ENCODE measurements around the gene EVX2. TPM values are rescaled to one million over a fixed set of nuclear protein-coding genes. Genes with fewer than 3 reads are reported as not detected.

Gene EVX2
- total RNA-seq, 1 donor: not detected

DNA sequence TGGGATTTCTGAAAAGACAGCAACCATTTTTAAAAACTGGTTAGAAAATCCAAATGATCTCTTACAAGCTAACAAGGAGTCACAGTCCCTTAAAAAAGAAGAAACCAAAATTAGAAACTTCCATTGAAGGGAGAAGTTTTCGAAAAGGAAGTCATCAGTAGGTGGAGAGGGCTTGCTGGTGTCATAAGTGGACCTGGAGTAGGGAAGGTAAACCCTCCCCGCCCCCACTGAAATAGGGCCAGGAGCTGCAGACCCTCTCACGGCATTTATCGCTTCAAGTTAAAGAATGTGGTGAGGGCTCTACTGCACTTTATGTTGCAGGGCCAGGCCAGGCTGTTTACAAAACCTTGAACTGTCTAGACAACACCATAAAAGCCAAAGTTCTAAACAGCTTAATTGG, 26.2 kb upstream of the EVX2 start:
- DNase-seq (ENCODE audit: low read depth in 2 of 3, low spot score in 2 of 3): no peak

DNA sequence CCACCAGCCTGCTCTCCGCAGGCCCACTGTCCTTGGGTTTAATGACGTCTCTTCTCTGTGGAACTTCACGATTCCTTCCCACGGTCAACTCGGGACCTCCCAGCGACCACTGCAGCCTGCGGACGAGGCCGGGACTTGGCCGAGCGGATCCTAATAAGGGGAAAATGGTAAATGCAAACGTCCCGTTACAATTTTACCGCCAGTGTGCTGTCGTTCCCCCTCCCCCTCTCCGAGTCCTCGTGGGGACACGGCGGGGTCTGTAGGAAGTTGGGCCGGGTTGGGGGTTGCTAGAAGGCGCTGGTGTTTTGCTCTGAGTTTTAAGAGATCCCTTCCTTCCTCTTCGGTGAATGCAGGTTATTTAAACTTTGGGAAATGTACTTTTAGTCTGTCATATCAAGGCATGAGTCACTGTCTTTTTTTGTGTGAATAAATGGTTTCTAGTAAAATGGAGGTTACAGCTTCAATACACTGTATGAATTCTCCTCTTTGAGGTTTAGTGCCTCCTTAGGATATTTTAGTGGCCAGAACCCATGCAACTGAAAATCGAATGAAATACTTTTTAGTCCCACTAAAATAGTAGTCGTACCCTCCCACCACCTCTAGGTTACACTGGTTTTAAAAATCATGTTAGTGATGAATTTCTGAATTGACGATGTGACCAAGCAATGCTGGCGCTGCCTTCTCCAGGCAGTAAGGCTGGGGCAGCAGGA, 25.6 kb upstream of the EVX2 start:
- no peak for DNase-seq (ENCODE audit: low read depth in 2 of 3, low spot score in 2 of 3)

DNA sequence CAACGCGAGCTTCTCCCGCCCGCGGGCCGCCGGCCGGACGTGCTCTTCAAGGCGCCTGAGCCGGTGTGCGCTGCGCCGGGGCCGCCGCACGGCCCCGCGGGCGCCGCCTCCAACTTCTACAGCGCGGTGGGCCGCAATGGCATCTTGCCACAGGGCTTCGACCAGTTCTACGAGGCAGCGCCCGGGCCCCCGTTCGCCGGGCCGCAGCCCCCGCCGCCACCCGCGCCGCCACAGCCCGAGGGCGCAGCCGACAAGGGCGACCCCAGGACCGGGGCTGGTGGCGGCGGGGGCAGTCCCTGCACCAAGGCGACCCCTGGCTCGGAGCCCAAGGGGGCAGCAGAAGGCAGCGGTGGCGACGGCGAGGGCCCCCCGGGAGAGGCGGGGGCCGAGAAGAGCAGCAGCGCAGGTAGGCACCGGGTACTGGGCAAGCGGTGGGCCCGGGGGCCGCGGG, 24.0 kb upstream of the EVX2 start:
- no peak for DNase-seq (ENCODE audit: low read depth in 2 of 3, low spot score in 2 of 3)

DNA sequence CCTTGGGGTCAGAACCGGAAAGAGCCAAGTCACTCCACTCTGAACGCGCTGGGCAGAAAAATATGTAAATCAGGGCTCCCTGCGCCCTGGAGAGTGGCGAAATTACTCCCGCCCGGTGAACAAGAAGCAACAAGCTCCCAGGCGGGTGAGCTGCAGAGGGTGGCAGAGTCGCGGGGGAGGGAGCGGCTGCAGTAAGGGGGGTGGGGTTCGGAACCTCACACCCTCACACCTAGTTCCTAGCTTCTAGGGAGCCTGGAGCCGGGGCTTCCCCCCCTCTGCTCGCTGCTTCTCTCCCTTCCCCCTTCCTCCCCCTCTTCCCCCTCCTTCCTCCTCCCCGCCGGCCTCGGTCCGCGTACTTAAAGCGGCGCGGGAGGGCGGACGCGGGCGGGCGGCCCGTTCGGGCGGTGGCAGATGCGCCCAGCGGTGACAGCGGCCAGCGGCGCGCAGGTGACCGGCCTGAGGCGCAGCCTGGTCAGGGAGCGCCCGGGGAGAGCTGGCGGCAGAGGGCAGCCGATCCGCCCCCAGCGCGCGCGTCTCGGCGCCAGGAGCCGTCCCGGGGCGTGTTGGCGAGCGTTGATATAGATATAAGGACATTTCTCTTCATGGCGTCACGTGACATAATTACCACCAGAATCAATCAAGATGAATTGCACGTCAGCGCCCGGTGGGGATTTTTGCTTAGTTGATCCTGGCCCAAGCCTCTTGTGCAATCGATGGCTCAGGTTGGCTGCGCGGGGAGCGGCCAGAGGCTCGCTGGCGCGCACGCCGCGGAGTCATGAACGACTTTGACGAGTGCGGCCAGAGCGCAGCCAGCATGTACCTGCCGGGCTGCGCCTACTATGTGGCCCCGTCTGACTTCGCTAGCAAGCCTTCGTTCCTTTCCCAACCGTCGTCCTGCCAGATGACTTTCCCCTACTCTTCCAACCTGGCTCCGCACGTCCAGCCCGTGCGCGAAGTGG, 23.1 kb upstream of the EVX2 start, which contains the start of gene HOXD11:
Gene HOXD11, plus strand, starts transcription at position 700 of the 959 bp plus-strand sequence. Its CDS starts 76 bp downstream, at position 776.
- no peak for DNase-seq (ENCODE audit: low read depth in 2 of 3, low spot score in 2 of 3)

DNA sequence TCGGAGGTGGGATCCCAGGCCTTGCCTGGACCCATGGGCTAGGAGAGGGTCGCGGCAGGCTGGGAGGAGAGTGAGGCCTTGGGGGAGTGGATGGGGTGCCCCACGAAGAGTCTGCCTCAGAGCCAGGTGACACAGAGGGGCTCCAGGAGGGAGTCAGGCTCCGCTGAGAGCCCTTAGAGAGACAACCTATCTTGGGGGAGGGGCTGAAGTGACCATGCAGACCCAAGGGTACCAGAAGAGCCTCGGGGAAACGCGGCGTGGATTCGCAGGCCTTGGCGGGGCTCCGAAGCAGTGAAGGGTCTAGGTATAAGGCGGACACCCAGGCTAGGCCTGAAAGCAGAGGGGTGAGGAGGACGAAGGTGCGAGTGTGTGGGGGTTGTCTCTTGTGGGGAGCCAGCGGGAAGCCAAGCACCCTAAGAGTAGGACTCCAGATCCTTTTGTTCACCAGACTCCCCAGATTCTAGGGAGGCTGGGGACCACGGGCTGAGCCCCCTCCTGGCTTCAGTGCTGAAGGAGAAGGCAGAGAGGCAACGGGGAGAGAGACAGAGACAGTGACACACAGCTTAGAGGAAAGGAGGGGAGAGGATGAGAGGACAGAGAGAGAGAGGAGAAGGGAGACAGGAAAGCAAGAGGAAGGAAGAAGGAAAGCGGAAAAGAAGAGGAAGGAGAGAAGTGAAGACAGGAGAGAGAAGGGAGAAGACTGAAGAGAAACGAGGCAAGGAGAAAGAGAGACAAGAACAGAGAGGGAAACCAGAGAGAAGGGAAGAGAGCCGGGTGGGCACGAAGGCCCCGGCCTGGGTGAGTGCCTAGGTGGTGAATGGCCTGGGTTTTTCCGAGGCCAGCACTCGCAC, 22.2 kb upstream of the EVX2 start:
- DNase-seq (ENCODE audit: low read depth in 2 of 3, low spot score in 2 of 3): no peak

DNA sequence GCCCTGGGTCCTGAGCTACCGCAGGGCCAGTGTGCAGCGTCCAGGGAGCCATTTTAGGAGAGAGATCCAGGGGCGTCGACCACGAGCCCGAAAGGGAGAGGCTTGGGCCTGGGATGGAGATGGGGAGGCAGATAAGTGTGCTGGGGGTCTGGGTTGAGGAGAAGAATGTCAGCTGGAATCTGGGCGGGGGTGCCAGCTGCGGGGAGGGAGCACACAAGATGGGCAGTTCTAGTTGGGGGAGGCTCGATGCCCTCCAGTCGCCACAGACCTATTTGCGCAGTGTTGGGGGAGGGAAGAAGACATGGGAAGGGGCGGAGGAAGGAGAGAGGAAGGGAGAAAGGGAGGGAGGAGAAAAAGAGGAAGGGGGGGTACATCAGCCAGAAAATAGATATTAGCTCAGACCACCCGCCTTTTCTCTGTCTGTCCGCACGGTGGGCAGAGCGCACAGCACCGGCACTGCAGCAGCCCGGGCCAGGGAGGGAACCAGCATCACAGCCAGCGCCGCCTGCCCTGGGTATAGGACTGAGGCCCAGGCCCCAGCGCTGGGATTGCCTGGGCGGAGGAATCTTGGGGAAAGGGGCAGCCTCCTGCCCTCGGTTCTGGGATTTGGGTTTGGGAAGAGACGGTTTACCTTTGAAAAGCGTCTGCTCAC, 21.4 kb upstream of the EVX2 start:
- DNase-seq (ENCODE audit: low read depth in 2 of 3, low spot score in 2 of 3): no peak

DNA sequence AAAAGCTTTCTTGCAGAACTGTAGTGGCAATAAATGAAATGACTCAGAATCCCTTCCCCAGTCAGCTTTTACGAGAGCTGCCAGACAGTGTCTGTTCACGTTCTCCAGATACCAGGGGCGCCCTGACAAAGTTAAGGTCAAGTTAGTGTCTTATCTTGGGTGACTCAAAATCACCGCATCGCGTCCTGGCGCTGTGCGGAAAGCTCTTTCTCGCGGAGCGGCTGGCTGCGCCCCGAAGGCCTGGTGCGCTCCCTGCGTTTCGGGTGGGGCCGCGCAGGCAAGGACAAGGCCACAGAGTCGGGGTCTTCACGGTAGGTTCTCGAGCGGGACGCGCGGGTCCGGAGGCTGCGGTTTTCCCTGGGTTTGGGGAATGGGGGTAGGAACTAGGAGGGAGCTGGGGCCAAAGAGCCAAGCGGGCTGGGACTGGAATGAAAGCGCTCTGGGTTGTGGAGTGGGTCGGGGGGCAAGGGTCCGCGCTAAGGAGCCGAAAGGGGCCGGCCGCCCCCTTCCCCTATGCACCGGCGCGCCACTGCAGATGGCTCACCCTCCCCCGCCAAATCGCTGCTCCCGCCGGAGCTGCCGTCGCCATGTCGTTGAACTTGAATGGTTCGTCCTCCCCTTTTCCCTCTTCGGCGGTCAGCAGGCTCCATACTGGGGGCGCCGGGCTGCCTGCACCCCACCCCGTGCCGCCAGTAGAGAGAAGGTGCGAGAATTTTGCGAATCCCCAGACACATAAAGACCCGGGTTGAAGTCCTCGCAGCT, 20.7 kb upstream of the EVX2 start:
- no peak for DNase-seq (ENCODE audit: low read depth in 2 of 3, low spot score in 2 of 3)

DNA sequence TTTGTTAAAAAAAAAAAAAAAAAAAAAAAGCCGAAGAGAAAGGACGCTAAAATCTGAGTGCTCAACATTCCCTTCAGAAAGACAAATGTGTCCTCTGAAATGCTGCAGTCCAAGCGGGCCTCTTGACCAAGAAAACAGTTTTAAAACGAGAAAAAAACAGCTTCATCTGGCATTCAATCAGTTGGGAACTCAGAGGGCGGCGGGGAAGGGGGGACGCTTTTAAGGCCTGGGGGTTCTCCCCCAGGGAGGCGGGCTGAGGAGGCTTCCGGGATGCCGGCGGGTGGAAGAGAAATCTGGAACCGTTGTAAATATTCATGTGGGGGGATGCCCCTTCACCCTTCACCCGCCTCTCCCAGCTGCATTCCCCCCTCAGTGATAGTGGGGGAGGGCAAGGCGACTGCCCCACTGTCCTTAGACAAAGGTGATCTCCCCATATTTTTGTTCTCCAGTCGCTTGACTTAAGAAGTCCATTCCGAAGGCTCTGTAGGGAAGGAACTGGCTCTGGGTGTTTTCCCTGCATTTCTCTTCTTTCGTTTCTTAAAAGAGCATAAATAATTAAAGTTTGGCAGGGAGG, 20.1 kb upstream of the EVX2 start:
- no peak for DNase-seq (ENCODE audit: low read depth in 2 of 3, low spot score in 2 of 3)

DNA sequence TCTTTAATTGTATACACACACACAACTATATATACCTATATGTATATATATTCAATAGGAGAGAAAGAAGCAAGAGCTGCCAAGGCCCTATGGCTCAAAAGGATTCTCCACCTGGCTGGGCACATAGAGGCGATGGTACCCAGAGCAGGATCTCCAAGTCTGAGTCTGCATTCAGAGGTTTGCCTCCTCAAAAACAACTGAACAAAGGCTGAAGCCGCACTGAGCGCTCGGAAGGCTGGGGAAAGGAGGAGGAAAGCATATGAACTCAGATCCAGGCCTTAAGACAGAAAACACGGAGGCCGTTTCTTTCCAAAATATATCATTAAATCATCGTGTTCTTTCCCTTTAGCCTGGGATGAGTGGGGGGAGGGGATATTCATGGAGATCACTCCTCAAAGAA, 19.4 kb upstream of the EVX2 start:
- no peak for DNase-seq (ENCODE audit: low read depth in 2 of 3, low spot score in 2 of 3)

DNA sequence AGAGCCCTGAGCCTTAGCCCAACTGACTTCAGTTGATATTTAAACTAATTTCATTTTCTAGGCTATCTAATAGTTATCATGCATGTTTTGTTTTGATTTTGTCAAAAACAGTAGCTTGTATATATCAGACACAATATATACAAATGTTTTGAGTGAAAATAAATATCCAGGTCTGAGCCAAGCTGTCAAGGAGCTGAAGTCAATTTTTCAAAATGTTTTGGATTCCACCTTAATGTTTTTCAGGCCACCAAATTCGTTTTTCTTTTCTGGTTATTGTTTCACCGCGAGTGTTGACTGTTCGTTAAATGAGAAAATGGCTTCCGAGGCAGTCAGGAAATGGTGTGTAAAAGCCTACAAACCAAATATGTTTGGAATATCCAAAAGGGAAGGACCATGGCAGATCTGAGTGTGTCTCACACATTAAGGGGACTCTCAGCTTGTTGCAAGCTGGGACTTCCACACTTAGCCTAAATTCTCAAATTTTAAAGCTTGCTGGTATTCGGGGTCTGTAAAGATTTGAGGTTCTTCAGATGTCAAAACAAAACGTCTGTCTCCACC, 18.6 kb upstream of the EVX2 start:
- DNase-seq (ENCODE audit: low read depth in 2 of 3, low spot score in 2 of 3): no peak

DNA sequence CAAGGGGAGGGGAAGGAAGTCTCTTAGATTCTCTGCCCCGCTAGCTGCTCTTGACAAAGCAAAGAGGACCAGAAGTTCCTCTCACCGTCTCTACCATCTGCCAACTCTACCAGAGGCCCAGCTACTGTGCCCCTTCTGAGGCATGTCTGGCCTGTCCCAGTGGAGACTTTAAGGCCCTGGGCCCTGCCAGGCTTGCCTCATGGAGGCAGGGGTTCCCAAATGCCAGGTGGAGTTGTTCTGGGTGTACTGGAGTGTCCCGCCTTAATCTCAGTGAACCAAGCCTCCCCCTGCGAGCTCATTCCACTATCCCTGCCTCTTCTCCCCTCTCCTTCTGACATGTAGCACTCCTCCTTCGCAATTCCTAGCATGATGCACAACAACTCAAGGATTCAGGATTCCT, 18.1 kb upstream of the EVX2 start:
- no peak for DNase-seq (ENCODE audit: low read depth in 2 of 3, low spot score in 2 of 3)

DNA sequence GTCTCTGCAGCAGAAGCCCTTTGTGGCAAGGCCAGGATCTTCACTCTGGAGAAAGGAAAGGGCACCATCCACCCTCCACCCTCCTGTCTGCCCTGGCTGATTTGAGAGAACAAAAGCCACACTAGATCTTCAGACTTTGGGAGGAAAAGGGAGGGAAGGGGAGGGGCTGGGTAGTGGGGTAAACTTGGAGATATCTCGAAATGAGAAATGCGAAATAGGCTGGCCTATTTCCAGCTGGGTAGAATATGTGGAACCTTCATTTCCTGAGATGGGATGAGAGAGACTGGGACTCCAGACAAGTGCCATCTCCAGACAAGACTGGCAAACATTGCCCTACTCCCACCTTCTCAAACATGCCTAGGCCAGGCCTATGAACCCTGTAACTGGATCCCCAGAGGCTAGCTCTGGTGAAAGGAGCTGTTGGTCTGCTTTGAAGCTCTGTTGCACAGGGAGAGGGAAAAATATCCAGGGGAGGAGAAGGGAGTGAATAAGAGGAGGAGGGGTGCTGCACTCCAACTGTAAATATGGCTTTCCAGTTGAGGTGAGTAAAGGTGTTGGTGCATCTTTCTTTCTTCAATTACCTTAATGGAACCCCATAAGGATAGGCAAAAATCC, 17.6 kb upstream of the EVX2 start:
- no peak for DNase-seq (ENCODE audit: low read depth in 2 of 3, low spot score in 2 of 3)

DNA sequence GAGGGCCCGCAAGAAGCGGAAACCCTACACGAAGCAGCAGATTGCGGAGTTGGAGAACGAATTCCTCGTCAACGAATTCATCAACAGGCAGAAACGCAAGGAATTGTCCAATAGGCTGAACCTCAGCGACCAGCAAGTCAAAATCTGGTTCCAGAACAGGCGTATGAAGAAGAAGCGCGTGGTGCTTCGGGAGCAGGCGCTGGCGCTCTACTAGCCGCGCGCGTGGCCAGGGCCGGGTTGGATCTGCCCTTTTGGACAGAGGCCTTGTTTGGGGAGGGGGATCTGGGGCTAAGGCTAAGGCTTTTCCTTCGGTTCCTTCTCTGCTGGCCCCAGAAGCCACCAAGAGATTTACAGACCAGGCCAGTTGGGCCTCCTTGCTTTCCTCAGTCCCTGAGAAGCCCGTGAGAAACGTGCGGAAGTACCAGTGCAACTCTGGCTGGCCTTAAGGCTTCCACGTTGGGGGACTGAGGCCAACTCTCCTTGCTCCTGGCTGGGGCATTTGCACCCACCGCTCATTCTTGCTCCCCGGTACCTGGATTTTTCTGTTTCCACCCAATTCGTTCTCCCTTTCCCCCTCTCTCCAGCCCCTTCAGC, 16.9 kb upstream of the EVX2 start:
- DNase-seq (ENCODE audit: low read depth in 2 of 3, low spot score in 2 of 3): no peak

DNA sequence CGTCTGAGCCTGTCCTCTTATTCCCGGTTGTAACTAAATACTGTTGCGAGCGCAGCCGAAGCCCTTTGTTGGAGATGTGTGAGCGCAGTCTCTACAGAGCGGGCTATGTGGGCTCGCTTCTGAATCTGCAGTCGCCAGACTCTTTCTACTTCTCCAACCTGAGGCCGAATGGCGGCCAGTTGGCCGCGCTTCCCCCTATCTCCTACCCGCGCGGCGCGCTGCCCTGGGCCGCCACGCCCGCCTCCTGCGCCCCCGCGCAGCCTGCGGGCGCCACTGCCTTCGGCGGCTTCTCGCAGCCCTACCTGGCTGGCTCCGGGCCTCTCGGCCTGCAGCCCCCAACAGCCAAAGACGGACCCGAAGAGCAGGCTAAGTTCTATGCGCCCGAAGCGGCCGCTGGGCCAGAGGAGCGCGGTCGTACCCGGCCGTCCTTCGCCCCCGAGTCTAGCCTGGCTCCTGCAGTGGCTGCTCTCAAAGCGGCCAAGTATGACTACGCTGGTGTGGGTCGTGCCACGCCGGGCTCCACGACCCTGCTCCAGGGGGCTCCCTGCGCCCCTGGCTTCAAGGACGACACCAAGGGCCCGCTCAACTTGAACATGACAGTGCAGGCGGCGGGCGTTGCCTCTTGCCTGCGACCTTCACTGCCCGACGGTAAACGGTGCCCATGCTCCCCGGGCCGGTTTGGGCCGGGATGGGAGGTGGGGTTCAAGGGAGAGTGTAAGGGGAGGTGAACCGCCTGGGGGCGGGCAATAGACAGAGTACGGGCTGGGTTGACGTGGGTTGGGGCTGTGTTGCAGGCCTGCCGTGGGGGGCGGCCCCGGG, 16.2 kb upstream of the EVX2 start, which contains the start of gene HOXD12:
Gene HOXD12, plus strand, starts transcription at position 68 of the 819 bp plus-strand sequence. Its CDS starts 7 bp downstream, at position 75.
- no peak for DNase-seq (ENCODE audit: low read depth in 2 of 3, low spot score in 2 of 3)

DNA sequence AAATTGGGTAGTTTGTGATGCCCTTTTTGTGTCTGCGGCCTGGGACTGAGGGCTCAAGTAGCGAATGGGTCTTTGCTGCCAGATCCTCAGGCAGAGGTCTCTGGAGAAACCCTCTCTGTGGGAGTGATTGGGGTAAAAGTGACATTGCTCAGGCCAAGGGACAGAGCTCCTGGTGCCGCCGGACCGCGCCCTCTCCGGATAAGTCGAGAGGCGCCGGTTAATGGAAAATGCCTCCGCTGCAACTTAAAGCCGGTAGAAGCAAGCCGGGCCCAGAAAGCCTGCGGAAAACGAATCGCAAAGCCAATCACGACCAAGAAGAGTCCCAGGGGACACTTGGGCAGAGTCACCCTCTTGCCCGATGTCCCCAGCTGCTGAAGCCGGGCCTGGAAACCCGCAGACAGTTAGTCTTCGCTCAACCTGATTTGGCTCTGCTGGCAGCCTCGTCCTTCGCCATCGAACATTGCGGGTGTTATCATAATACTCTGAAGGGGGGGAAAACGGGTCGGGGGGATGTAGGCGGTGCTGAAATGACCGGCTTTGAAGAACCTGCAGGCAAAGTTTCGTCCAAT, 15.5 kb upstream of the EVX2 start:
- no peak for DNase-seq (ENCODE audit: low read depth in 2 of 3, low spot score in 2 of 3)

DNA sequence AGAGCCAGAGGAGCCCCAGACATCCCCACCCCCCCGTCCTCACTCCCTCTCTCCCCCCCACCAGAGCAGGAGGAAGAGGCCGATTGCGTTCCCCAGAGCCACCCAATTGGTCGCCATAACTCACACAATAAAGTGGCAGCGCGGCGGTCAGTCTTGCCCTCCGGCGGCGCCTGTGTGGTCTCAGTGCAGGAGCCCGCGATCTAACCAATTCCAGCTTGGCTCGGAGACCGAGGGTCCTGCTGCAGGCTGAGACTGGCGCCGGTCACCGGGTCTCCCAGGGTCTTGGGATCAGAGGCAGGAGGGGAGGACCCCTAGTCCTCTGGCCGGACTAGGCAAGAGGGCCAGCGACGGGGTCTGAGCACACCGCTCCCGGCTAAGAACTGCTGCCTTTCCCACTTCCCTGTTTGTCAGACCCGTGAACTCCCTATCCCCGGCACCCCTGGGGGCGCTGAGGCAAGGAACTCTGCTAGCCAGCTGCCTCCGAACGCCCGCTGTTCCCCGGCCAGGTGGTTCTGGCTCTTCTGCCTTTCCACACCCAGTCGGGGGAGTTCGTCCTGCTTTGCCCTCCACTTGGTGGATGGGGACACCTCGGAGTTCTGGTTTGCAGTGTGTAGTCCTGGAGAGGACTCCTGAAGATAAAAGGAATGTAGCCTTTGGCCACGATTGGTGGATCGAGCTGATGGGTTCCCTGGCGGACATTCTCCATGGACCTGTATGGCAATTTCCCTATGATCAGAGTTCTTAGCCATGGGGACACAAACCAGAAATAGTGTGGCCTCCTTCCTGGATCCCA, 14.8 kb upstream of the EVX2 start:
- DNase-seq (ENCODE audit: low read depth in 2 of 3, low spot score in 2 of 3): no peak

All from hematopoietic multipotent progenitor cell (in vitro differentiated cells).